GM21619 (cell line): Measurements from ENCODE around the gene POLA1.
"Not testable (repeated sequence)": the region's sequence is repeated elsewhere in the genome, so short reads cannot be mapped to it uniquely, and the experiment has no call there.

Experiments used
- ATAC-seq: cut with Tn5 transposase; IDR thresholded peaks from one replicate; pipeline ENCODE4 v1.9.1; 2021; ENCODE audit not compliant: unreplicated experiment

Gene POLA1, protein sequence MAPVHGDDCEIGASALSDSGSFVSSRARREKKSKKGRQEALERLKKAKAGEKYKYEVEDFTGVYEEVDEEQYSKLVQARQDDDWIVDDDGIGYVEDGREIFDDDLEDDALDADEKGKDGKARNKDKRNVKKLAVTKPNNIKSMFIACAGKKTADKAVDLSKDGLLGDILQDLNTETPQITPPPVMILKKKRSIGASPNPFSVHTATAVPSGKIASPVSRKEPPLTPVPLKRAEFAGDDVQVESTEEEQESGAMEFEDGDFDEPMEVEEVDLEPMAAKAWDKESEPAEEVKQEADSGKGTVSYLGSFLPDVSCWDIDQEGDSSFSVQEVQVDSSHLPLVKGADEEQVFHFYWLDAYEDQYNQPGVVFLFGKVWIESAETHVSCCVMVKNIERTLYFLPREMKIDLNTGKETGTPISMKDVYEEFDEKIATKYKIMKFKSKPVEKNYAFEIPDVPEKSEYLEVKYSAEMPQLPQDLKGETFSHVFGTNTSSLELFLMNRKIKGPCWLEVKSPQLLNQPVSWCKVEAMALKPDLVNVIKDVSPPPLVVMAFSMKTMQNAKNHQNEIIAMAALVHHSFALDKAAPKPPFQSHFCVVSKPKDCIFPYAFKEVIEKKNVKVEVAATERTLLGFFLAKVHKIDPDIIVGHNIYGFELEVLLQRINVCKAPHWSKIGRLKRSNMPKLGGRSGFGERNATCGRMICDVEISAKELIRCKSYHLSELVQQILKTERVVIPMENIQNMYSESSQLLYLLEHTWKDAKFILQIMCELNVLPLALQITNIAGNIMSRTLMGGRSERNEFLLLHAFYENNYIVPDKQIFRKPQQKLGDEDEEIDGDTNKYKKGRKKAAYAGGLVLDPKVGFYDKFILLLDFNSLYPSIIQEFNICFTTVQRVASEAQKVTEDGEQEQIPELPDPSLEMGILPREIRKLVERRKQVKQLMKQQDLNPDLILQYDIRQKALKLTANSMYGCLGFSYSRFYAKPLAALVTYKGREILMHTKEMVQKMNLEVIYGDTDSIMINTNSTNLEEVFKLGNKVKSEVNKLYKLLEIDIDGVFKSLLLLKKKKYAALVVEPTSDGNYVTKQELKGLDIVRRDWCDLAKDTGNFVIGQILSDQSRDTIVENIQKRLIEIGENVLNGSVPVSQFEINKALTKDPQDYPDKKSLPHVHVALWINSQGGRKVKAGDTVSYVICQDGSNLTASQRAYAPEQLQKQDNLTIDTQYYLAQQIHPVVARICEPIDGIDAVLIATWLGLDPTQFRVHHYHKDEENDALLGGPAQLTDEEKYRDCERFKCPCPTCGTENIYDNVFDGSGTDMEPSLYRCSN (N-terminal part only)

DNA sequence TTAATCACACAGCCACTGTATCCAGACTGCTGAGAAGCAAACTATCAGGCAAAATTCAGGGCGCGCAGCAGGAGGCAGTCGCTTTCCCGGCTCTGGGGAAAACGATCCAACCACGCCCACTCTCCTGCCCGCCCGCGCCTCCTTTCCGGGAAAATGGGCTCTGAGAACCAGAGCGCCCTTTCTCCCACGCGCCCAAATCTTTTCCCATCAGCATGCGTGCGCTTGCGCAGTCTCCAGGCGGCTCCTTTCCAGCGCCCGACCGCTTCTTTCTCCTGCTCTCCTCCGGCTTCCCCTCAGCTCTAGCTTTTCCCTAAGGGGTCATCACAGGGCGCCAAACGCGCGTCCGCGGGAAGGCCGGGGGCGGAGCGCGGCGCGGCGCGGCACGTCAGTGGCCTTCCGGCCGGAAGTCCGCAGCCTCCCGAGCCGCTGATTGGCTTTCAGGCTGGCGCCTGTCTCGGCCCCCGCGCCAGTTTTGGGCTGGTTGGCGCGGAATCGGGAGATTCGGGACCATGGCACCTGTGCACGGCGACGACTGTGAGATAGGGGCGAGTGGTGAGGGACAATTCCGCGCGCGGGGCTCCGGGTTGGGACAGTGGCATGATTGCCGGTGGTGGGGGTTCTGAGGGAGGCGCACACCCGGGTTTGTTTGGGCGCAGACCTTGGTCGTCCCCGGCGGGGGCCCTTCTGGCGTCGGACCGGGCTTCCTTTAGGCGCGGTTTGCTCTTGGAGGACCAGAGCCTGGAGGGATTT, at the start of gene POLA1:
POLA1 (plus strand) TSS at position 466 of the 750 bp plus-strand sequence; CDS start at position 510, 44 bp downstream.
- ATAC-seq = peak; percentile 93

DNA sequence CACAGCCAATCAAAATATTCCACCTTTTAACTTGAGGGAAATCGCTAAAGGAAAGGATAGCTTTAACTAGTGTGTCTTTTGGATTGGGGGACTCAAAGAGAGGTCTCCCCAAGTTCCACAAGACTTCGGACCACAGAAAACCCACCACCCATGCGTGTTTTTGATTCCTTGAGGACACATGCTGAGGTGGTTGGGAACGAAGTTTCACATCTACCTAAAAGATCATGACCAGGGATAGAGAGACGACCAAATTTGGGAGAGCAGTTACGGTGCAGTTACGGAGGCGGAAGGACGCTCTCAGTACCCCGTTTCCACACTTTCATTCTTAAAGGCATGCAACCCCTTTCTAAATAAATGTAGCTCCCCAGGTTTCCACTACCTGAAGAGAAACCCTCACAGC, 47.7 kb upstream of the POLA1 start:
- ATAC-seq = no peak

DNA sequence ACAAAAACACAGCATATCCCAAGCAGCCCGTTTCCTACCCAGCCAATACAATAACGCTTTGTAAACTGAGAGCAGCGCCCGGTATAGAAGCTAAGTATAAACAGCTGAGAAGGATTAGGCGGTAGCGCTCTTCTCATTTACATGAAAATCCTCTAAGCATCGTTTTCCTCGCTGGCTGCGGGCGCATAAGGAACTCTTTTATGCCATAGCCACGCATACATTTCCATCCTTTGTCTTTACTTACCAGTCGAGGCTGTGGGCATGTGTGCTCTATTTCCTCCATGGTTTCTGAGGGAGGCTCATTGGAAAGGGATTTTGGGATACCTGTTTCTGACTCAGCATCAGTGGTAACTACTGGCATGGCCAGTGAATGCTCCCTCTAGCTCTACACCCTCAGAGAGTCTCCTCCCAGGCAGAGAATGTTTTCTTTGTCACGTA, 47.0 kb upstream of the POLA1 start:
- no peak for ATAC-seq

DNA sequence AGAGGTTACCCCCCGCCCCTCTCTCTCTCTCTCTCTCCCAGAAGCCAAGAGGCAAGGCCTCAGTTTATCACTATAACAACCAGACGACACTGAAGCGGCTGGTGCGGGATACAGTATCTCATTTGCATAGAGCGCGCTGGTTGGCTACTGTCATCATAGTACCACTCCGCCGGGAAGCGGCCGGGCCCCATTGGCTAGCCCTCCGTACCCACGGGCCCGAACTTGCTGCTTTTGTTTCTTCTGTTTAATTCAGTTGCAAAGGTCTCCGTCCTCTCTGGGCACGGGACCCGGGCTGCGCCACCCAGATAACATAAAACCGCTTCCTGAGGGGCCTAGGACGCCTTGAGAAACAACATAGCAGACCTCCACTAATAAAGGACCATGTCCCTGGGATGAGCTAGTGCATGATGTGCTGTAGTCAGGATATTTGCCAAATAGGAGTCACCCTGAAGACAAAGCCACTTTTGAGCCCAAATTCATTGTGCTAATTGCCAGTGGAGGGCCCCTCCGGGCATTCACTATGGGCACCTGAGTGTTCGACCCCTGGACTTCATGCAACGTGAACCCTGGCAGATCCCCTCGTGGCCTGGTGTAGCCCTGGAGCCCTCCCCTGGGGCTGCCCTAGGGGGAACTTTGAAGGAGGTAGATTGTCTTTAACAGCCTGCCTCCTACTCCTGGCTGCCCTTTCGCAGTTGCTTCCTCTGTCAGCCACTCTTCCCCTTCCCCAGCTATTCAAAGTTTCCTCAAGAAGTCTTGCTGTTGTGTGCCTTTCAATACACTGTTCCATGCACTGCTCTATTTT, 46.3 kb upstream of the POLA1 start, which contains the start of gene PCYT1B:
PCYT1B (minus strand) TSS at position 91 of the 802 bp plus-strand sequence. CDS start 242 bp downstream, outside the sequence.
- ATAC-seq = peak; percentile 92

DNA sequence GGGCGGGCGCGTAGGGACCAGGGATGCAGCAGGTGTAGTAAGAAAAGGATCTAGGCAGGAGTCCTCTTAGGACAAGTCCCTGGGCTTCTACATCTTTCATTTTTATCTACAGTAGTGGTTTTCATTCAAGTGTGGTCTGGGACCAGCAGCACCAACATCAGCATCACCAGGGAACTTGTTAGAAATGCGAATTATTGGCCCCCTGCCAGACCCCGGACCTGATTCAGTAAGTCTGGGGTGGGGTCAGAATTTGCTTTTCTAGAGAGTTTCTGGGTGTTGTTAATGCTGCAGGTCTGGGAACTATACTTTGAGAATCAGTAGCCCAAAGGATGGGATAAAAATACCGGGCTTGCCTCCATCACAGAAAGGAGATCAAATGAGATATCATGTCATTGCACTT, 45.2 kb upstream of the POLA1 start:
- ATAC-seq = no peak

DNA sequence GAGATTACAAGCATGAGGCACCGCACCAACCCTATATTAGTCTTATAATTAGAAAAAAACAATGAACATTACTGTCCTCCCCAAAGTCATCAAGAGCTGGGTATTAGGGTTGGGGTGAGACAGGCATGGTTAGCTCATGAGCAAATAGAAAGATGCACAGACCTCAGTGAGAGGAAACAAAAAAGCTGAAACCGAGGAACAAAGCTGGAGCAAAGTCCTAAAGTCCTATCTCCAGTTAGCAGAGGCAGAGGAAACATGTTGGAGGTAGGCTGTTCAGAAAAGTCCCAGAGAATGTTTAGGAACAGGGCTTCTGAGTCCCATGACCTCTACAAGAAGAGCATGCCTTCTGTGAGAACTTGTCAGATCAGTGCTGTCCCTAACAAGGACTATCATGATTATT, 41.9 kb upstream of the POLA1 start:
- no peak for ATAC-seq

DNA sequence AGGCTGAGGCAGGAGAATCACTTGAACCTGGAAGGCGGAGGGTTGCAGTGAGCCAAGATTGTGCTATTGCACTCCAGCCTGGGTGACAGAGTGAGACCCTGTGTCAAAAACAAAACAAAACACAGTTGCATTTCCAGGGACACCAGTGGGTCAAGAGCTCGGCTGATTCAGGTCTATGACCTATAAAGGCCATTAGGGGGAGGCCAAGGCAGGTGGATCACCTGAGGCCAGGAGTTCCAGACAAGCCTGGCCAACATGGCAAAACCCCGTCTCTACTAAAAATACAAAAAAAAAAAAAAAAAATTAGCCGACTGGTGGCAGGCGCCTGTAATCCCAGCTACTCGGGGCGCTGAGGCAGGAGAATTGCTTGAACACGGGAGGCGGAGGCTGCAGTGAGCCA, 38.0 kb upstream of the POLA1 start:
- not testable (repeated sequence) for ATAC-seq

DNA sequence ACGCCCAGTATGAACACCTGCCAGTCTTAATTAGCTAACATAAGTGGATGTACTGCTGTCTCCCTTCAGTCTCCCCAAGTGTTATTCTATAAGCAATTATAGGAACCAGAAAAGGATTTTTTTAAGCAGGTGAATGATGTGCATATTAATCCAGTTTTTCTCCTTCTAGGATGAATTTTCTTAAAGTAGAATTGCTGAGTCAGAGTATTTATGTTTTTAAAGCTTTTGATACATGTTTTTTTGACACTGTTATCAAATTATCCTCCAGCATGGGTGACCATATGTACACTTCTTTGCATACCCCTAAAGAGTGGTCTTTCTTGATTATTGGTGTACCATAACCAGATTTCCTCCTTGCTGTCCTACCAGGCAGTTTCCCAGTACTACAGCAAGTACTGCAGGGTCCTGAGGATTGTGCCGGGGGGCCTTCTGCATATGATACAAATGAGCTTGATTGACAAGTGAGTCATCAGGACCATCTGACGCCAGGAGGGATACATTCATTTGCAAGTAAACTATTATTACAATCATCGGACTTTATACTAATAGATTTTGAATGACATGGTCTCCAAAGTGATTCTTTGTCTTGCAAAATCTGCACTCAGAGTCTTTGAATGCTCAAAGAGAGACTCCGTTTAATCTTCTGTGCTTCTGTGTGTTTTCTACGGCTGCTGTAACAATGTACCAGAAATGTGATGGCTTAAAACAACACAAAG, 35.9 kb upstream of the POLA1 start:
- ATAC-seq = no peak

DNA sequence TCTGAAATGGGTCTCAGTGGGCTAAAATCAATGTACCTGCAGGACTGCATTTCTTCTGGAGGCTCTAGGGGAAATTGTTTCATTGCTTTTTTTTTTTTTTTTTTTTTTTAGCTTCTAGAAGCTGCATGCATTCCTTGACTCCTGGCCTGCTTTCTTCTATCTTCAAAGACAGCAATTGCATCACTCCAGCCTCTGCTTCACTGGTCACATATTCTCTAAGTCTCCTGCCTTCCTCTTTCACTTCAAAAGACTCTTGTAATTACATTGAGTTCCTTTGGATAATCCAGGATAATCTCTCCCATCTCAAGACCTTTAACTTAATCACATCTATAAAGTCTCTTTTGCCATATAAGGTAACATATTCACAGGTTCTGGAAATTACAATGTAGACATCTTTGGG, 35.3 kb upstream of the POLA1 start:
- no peak for ATAC-seq

DNA sequence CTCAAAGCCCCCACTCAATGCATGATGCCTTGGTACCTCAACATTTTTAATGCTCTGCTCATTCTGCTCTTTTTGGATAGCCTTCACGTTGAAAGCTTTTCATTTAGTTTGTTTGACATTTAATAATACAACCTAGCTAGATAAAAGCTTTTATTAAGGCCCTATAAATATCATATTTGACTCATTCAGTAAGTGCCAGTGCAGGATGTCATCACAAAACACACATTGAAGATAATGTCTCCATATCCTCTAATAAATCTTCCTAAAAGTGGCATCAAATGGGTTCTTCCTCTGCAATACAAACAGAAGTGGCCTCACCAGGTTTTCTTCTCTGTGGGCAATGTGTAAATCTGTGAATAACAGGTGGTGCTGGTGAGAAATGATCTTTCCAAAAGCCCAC, 34.6 kb upstream of the POLA1 start:
- no peak for ATAC-seq

DNA sequence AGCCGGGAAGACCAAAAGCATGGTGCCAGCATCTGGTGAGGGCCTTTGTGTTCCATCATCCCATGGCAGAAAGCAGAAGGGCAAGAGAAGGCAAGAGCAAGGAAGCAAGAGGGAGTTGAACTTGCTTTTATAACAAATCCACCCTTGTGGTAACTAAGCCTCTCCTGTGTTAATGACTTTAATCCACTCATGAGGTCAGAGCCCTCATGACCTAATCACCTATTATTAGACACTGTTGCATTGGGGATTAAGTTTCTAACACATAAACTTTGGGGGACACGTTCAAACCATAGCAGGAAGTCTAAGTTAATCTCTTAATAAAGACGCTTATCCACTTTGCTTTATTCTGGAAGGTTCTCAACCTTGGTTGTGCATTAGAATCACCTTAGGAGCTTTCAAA, 34.1 kb upstream of the POLA1 start:
- no peak for ATAC-seq

DNA sequence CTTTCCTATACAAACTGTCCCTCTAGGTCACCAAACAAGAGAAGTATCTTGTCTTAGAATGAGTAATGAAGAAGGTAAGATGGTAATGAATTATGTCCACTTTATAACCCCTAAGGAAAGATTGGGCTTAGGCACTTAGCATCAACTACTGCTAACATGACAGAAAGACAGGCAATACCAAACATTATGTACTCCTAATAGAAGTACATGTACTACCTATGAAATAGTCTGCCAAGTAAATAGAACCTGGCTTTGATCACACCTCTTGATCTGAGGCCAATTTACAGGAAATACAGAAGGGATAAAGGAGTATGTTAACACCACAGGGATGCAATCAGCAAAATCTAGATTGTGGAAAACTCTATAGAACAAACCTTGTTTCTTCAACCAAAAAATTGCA, 32.4 kb upstream of the POLA1 start:
- ATAC-seq = no peak

DNA sequence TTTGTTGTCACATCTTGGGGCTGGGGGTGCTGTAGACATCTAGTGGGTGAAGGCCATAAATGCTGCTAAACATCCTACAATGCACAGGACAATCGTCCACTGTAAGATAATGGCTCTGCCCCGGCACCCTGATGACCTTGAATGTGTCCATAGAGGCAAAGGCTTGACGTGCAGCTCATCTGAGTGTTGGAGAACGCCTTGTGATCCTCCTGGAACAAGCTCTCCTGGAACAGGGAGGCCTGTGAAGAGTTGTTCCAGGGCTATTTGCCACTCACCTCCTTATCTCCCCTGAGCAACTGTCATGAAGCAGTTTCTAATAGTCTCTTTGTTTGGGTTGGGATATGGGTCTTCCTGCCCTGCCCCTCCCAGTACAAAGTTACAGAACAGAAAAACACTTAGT, 31.4 kb upstream of the POLA1 start:
- ATAC-seq = no peak

DNA sequence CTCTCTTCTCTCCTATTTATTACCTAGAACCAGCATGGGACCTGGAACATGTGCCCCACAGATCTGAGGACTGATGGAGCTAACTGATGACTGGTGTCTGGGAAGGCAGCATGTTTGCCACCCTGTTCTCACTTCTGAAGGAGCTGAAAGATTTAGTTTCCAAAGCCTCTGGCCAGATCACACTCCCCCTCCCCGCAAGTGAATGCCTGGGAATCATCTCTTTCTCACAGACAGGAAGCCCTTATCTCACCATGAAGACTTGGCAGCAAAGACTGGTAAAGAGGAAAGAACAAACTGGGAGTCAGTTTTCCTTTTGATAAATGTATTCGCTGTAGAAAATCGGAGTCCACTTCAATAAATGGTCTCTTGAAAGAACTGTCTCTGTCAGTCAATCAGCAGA, 25.6 kb upstream of the POLA1 start:
- no peak for ATAC-seq

DNA sequence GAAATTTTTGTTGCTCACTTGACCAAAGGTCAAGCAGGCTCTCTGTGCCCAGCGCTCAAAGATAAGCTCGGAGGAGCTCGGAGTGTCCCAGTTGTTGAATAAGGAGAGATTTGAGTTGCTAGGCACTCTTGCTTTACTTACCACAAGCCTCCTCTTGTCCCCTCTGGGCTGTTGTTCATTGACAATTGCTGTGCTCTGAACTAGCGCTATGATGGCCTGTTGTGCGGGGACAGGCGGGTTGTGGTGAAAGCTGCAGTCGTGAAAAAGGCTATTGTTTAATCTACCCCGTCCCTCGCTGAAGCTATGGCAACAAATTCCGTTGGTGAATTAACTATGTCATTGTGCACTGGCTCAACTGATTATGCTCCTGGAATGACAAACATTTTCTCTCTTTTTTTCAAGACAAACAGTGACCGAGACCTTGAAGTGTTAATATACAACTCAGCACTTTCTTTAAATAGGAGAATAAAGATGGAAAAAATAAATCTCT, 21.0 kb upstream of the POLA1 start:
- no peak for ATAC-seq

DNA sequence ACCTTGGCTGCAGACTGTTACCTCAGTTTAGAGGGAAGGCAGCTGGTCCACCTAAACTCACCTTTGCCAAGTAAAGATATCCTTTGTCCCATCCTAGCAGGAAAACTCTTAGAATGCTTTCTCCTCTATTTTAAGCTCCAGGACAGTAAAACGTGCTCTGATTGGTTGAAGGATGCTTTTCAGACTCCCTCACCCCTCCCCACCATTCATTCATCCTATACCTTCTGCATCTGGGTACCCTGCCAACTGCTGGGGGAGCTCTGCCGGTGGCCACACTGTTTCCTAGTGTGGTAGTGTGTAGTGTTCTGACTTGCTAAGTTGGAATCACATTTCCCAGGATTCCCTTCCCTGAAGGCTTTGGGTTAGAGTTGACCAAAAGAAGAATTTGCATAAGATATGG, 20.3 kb upstream of the POLA1 start:
- no peak for ATAC-seq

DNA sequence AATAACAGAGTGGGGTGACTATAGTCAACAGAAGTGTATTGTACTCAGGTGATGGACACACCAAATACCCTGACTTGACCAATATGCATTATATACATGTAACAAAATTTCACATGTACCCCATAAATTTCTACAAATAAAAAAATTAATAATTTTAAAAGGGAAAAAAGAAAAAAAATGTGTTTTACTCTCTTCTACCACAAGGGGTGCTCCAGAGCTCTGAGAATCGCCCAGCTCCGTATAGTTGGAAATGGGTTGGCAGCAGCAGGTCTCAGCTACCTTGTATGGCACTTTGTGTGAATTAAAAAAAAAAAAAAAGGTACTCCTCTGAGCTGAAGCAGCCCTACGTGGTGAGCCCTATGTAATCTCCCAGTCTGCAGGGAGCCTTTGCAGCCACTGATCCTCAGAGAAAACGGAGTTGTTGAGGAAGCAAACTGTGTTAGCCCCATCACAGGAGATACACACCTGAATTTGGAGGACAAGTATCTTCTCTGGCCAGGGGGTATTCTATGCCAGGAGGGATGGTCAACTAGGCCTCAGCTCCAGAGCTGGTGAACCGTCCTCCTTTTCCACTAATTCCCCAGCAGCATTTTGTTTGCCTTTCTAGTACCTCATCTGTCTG, 17.2 kb upstream of the POLA1 start:
- ATAC-seq = no peak

DNA sequence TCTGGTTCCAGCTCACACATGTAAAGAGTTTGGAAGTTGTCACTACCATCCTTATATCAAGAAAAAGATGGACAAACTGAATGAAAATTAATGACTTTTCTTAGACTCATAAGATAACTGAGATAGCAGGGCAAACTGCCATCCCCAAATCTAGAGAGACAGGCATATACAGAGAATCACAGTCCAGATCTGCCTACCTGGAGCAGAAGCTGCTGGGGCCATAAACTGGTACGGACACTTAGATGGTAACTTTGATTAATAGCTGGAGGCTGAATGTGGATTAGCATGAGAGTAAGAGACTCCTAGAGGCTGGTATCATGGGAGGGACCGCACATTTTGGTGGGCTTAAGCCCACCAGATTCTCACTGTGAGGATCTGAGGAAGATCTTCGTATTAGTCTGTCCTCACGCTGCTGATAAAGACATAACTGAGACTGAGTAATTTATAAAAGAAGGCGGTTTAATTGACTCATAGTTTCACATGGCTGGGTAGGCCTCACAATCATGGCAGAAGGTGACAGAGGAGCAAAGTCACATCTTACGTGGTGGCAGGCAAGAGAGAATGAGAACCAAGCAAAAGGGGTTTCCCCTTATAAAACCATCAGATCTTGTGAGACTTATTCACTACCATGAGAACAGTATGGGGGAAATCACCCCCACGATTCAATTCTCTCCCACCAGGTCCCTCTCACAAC, 10.8 kb upstream of the POLA1 start:
- ATAC-seq = no peak
